ENCODE measurements around the gene HSPA6. TPM values are rescaled to one million over a fixed set of nuclear protein-coding genes. Genes with fewer than 3 reads are reported as not detected.
"Not testable (repeated sequence)": the region's sequence is repeated elsewhere in the genome, so short reads cannot be mapped to it uniquely, and the experiment has no call there.

The HSPA6 gene
- total RNA-seq, 2 donors from 2014 or later, result 0.27 to 0.50 TPM

DNA sequence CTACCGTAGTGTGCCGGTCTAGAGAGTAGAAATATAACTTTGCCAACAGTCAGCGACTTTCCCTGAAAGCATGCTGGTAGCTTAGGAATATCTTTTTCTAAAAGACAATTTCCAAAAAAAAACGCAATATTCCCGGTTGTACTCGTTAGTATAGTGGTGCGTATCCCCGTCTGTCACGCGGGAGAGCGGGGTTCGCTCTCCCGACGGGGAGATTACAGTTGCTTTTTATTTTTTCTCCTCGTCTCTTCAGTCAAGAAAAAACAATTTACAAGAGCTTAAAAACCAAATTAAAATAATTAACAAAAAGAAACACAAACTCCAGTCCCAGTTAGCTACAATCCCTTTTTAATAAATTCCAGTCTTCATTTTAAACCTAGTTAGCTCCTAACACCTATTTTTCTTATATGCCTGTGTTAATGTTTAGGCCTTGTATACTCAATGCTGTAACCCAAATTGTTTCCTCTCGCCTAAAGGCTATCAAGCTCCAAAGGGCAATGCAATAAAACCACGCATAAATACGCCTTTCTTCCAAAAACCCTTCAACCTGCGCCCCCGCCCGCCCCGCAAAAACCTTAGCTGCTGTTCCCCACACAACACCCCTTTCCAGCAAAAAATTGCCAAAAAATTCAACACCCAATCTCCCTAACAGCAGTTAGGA lies 7.8 kb downstream of the HSPA6 start:
- H3K4me3 Mint-ChIP-seq, result peak overlapping the region; percentile 41

DNA sequence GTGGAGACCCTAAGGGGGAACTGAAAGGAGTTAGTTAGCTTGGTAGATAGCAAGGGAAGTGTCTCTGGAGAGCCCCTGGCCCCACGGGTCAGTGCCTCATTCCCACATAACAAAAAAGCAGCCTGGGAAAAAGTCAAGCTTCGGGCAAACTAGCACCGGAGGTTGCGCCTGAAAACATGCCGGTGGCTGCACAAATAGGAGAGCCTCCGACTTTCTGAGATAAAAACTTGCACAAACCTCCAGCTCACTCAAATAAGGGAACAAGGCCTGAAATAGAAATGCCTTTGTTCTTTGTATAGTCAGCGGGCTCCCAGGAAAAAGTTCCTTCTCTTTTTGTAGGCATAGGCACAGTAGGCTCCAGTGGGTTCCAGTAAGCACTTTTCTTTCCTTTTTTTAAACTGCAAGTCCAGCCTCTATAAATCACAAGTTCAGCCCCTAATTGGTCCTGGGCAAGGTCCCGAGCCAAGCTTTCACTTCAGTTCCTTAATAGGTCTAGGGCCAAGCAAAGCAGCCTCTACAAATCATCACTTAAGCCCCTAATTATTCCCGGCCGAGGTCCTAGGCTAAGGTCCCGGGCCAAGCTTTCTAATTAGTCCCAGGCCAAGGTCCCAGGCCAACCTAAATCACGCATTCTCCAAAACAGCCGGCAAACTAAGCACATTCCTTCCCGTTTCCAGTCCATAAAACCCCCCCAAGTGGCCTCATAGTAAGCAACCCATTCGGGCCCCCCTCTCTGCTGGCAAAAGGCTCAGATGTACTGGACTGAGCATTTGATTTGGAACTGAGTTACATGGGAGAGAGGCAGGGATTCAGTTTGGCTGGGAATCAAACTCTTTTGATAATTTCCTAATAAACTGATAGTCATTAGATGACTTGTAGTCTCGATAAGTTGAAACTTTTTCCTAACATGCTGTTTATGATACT lies 8.6 kb downstream of the HSPA6 start:
- Mint-ChIP-seq H3K4me1 (peaks cover 16% of the 10 kb centered on the region), H3K27ac (peak overlapping the region; percentile 100)
- not testable (repeated sequence) for DNase-seq; H3K27me3 Mint-ChIP-seq; H3K36me3 Mint-ChIP-seq (ENCODE audit: low read depth); ATAC-seq; H3K9me3 ChIP-seq (ENCODE audit: control insufficient read depth, low read length, poor library complexity, severe bottlenecking); H3K4me3 Mint-ChIP-seq

More for the DNA sequence above, 7.8 kb downstream of the HSPA6 start:
- no peak for ATAC-seq
- peaks cover 16% of the 10 kb centered on the region for H3K4me1 Mint-ChIP-seq
- H3K36me3 Mint-ChIP-seq (ENCODE audit: low read depth), result peaks cover 2% of the 10 kb centered on the region
- DNase-seq, result no peak
- peaks cover 5% of the 10 kb centered on the region for H3K27me3 Mint-ChIP-seq
- H3K9me3 ChIP-seq (ENCODE audit: control insufficient read depth, low read length, poor library complexity, severe bottlenecking), result no peaks in the 10 kb centered on the region
- H3K27ac Mint-ChIP-seq, result peak overlapping the region; percentile 100

DNA sequence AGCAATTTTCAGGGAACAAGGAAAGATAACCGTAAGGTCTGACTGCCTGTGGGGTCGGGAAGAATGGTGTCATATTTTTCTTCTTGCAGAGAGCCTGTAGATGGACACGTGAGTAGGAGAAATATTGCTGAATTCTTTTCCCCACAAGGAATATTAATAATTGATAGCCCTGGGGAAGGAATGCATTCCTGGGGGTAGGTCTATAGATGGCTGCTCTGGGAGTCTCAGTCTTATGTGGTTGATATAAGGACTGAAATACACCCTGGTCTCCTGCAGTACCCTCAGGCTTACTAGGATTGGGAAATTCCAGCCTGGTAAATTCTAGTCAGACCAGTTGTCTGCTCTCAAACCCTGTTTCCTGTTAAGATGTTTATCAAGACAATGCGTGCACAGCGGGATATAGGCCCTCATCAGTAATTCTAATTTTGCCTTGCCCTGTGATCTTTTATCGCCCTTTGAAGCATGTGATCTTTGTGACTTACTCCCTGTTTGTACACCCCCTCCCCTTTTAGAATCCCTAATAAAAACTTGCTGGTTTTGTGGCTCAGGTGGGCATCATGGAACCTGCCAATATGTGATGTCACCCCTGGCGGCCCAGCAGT lies 12.8 kb downstream of the HSPA6 start:
- not testable (repeated sequence) for H3K27ac Mint-ChIP-seq; DNase-seq; ATAC-seq; H3K4me3 Mint-ChIP-seq; H3K36me3 Mint-ChIP-seq (ENCODE audit: low read depth); H3K9me3 ChIP-seq (ENCODE audit: control insufficient read depth, low read length, poor library complexity, severe bottlenecking); H3K27me3 Mint-ChIP-seq
- H3K4me1 Mint-ChIP-seq, result peaks cover 24% of the 10 kb centered on the region

DNA sequence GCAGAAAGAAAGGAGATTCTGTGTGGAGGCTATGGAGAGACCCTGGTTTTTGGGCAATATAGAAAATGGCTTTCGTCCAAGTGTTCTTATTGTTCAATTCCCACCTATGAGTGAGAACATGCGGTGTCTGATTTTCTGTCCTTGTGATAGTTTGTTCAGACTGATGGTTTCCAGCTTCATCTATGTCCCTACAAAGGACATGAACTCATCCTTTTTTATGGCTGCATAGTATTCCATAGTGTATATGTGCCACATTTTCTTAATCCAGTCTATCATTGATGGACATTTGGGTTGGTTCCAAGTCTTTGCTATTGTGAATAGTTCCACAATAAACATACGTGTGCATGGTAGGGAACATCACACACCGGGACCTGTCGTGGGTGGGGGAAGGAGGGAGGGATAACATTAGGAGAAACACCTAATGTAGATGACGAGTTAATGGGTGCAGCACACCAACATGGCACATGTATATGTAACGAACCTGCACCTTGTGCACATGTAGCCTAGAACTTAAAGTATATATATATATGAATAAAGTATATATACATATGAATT lies 14.7 kb downstream of the HSPA6 start:
- not testable (repeated sequence) for ATAC-seq; H3K27ac Mint-ChIP-seq; DNase-seq; H3K9me3 ChIP-seq (ENCODE audit: control insufficient read depth, low read length, poor library complexity, severe bottlenecking); H3K27me3 Mint-ChIP-seq; H3K36me3 Mint-ChIP-seq (ENCODE audit: low read depth)
- peaks cover 34% of the 10 kb centered on the region for H3K4me1 Mint-ChIP-seq
- peak overlapping the region; percentile 19 for H3K4me3 Mint-ChIP-seq

DNA sequence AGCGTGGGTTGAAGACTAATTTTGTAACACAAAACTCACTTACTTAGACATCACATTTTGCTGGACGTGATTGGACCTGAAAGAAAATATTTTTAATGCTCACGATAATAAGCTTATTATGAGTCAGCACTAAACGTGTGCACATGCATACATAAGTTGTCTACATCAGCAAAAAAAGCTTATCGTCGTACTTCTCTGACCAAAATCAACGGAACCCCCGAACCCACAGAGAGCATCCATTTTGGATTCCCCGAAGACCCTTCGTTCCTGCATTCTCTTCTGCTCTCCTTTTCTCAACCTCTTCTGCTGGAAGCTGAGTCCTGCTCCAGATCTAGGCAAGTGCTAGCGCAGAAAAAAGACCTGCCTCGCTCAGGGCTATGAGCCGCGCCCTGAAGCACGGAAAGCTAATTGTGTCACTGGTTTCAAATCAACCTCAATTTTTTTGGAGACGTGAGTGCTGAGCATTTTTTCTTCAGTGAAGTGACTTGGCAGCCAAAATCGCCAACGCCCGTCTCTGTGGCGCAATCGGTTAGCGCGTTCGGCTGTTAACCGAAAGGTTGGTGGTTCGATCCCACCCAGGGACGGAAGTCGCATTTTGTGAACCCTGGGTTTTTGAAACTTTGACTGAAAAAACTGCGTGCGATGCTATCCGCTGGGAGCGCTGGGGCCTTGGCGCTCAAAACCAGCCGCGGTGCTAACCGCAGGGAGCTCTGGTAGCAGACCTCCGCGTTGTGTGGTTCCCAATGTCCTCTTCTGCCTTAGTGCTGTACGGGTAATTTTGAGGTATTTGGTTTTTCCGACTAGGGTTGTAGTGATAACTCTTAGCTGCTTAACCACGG lies 15.6 kb downstream of the HSPA6 start:
- H3K27me3 Mint-ChIP-seq; H3K36me3 Mint-ChIP-seq (ENCODE audit: low read depth); H3K9me3 ChIP-seq (ENCODE audit: control insufficient read depth, low read length, poor library complexity, severe bottlenecking): not testable (repeated sequence)
- Mint-ChIP-seq H3K27ac (peak overlapping the region; percentile 99), H3K4me1 (peaks cover 34% of the 10 kb centered on the region), H3K4me3 (peak overlapping the region; percentile 94)
- peak; percentile 45 to 86 (median 69) for DNase-seq
- peak; percentile 79 for ATAC-seq

DNA sequence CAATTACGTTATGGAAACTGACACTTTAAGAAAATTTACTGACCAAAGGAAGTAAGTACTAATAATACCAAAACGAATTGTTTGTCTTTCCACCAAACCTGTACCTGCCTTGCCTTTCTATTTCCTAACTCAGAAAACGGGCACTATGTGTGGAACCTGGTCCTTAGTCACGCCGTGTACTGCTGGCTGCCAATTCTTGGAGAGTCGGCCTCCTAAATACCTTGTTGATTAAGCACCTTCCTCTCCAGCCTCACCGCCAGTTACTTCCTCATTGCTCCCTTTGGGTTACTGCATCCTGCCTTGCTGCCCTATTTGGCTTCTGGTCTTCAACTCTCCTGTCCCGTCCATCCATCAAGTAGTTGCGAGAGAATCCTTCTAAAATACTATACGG lies 16.2 kb downstream of the HSPA6 start:
- Mint-ChIP-seq H3K4me1 (peaks cover 37% of the 10 kb centered on the region), H3K4me3 (peak overlapping the region; percentile 94), H3K27ac (peak overlapping the region; percentile 99)
- H3K9me3 ChIP-seq (ENCODE audit: control insufficient read depth, low read length, poor library complexity, severe bottlenecking); DNase-seq; H3K27me3 Mint-ChIP-seq; H3K36me3 Mint-ChIP-seq (ENCODE audit: low read depth); ATAC-seq: not testable (repeated sequence)

DNA sequence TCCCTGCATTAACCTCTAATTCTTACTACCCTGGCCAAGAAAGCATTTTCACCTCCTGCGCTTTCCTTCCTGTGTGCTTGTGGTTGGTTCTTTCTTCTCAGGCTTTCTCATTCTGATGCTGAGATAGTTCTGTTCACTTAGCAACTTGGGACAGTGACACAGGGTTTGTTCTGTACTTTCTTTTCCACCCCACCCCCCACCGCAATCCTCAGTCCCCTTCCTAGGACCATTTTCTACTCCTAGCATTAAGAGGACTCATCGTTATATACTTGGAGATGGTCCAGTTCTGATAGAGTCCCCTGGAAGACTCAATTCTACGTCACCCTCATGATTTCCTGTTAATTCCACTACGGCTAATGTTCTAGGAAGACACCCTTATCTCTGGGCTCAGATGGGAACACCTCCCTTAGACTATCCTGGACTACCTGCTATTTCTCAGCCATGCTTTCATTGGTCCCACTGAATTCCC lies 17.8 kb downstream of the HSPA6 start:
- peak; percentile 76 for ATAC-seq
- not testable (repeated sequence) for DNase-seq; H3K36me3 Mint-ChIP-seq (ENCODE audit: low read depth); H3K27me3 Mint-ChIP-seq; H3K9me3 ChIP-seq (ENCODE audit: control insufficient read depth, low read length, poor library complexity, severe bottlenecking)
- peaks cover 37% of the 10 kb centered on the region for H3K4me1 Mint-ChIP-seq
- H3K27ac Mint-ChIP-seq, result peak overlapping the region; percentile 99
- peak overlapping the region; percentile 74 for H3K4me3 Mint-ChIP-seq

DNA sequence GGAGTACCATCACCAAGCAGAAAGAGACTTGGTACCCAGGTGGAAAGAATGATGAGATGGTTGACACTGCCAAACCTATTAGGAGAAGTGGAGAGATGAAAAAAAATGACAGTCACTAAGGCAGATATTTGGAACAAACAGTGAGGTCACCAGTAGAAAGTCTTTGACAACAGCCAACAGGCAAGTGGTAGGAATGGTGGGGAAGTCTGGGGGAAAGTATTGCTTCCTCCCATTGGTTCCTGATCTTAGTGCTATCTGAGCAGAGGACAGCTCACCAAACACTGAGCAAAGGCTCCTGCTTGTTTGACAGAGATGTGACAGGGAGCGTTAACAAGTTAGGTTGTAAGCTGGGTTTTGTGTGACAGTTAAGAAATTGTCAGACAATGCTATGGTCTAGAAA lies 18.8 kb downstream of the HSPA6 start:
- H3K4me1 Mint-ChIP-seq, result peaks cover 37% of the 10 kb centered on the region
- not testable (repeated sequence) for H3K9me3 ChIP-seq (ENCODE audit: control insufficient read depth, low read length, poor library complexity, severe bottlenecking); H3K27ac Mint-ChIP-seq; H3K36me3 Mint-ChIP-seq (ENCODE audit: low read depth); H3K4me3 Mint-ChIP-seq; DNase-seq; H3K27me3 Mint-ChIP-seq; ATAC-seq

DNA sequence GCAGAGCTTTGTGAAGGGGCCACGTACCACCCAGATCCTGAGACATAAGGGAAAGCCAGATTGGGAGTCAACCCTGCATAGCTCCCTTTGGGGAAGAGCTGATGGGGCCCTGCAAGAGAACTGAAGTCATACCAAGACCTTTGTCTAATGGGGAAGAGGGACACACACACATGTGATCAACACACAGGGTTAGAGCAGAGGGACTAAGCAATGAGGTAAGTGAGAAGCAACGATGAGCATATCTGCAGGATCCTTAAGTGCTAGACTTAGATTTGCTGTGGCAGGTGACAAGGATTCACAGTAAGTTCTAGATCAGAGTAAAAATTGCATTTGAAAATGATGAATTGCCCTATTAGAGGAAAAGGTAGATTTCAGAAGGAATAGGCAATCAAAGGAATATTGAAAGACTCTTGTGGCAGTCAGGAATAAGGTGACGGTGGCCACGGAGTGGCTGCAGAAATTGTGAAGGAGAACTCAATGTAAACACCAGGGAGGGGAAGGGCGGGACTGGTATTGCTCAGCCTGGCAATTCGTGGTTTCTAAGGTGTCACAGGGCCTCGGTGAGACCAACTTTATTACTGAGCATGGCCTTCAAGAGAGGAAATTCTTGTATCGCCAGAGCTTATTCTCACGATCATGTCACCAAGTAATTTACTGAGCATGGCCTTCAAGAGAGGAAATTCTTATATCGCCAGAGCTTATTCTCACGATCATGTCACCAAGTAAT lies 20.8 kb downstream of the HSPA6 start:
- not testable (repeated sequence) for H3K4me3 Mint-ChIP-seq; ATAC-seq; H3K27ac Mint-ChIP-seq; DNase-seq; H3K27me3 Mint-ChIP-seq; H3K9me3 ChIP-seq (ENCODE audit: control insufficient read depth, low read length, poor library complexity, severe bottlenecking); H3K36me3 Mint-ChIP-seq (ENCODE audit: low read depth)
- peaks cover 30% of the 10 kb centered on the region for H3K4me1 Mint-ChIP-seq

DNA sequence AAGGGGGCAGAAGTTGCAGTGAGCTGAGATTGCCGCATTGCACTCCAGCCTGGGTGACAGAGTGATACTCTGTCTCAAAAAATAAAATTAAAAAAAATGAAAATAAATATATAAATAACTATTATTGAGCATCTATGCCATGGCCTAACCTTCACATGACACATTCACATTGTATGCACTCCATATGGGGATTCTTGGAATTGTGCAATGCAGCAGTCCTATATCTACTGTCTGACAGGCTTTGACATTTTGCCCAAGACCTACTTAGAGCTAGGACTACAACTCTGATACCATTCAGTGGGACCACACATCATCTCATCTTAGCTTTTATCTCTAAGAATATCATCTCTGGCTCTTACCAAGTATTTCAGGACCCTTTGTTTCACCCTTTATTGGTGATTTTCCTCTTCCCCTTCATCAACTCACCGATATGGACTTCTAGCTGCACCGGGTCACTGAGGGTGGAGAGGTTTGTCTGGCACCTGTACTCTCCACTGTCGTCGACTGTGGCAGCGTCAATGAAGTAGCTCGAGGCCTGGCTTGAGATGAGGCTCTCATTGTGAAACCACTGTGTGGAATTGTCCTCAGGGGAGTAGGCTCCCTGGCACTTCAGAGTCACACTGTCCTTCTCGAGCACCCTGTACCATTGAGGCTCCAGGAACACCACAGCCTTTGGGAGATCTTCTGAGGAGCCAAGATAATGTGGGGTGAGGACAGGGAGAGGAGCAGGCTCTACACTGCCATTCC lies 23.8 kb downstream of the HSPA6 start:
- H3K9me3 ChIP-seq (ENCODE audit: control insufficient read depth, low read length, poor library complexity, severe bottlenecking); H3K36me3 Mint-ChIP-seq (ENCODE audit: low read depth); H3K27me3 Mint-ChIP-seq; H3K27ac Mint-ChIP-seq; H3K4me3 Mint-ChIP-seq; DNase-seq; ATAC-seq; H3K4me1 Mint-ChIP-seq: not testable (repeated sequence)

DNA sequence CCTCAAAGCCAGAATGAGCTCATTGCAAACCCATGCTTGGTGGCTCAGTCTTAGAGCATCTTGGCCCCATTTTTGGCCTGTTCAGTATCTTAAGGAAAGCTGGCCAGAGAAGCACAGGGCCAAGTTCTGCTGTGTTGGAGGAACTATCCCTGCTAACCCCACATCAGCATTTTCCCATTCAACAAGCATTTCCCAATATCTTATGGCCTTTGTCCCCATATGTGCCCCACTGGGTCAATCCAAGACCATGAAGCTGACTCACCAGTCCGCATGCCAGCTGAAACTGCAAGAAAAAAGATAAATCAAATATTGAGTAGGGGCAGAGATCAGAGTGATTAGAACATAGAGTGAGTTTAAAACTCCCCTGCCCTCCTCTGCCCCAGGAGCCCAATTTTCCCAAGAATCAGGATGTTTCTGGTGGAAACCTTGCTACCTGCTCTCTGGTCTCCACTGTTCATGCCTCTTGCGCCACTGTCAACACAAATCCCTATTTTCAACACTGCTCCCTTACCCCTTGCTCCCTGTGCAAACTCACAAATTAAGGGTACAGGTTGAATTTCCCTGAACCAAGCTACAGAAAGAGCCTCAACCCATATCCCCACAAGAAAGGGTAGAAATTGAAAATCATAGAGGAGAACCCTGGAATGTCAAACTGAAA lies 24.5 kb downstream of the HSPA6 start:
- not testable (repeated sequence) for H3K27ac Mint-ChIP-seq; H3K9me3 ChIP-seq (ENCODE audit: control insufficient read depth, low read length, poor library complexity, severe bottlenecking); H3K36me3 Mint-ChIP-seq (ENCODE audit: low read depth); DNase-seq; ATAC-seq; H3K4me1 Mint-ChIP-seq; H3K27me3 Mint-ChIP-seq; H3K4me3 Mint-ChIP-seq
